Activated CD8-positive, alpha-beta memory T cell treated with anti-CD3 and anti-CD28 coated beads for 36 hours (primary cell): ENCODE measurements around the gene SLC51B. TPM values are rescaled to one million over a fixed set of nuclear protein-coding genes. Genes with fewer than 3 reads are reported as not detected.
"Not testable (repeated sequence)": the region's sequence is repeated elsewhere in the genome, so short reads cannot be mapped to it uniquely, and the experiment has no call there.

Experiments
- CTCF ChIA-PET: fragments of 350-600 bp; sonication (Branson Sonifier 250); formaldehyde crosslinking; loops from one replicate; lab custom pipeline; 2021; ENCODE audit warnings: antibody characterized with exemption; lab: Charles Lee
- POLR2A ChIA-PET: fragments of 350-600 bp; sonication (Branson Sonifier 250); formaldehyde crosslinking; loops from one replicate; lab custom pipeline; 2021; ENCODE audit warnings: antibody characterized with exemption; lab: Charles Lee
- total RNA-seq, 2 experiments: library from RNA; stranded (reverse); gene quantifications; one replicate each; pipeline ENCODE4 v1.2.3, GENCODE V29; 2021

Gene SLC51B
- total RNA-seq, 2 experiments from 2014 or later: not detected

DNA sequence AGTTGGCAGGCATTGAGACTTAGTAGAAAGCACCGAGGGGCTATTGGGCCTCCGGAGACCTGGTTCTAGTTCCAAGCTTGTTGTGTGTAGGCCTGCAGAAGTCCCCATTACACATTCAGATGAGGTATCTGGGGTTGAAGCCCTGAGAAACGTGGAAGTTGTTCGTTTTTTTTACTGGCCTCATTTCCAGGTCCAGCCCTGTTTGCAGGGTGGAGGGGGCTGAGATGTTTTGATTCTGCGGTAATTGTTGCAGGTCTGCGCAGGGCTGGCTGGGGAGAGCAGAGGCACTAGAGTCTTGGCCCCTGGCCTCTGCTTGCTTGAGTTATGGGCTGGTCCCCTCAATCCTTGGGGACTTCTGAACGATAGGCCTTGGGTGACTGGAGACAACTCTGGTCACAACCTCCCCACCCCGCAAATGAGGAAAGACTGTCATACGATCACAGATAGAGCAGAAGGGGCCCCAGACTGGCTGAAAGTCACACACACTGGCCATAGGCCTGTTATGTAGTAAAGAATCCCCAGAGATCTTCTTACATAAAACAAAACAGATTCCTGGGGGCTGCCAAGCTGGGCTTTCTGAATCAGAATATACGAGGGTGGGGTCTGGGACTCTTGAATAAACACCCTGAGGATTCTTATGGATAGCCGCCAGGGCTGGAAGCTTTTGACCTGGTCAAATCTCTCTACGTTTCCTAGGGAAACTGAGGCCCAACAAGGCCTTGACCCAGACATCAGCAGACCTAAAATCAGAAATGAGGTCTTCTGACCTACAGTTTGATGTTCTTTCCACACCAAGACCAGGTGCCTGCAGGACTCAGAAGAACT is 47.0 kb downstream of the SLC51B start:
- POLR2A ChIA-PET: no interaction called here

DNA sequence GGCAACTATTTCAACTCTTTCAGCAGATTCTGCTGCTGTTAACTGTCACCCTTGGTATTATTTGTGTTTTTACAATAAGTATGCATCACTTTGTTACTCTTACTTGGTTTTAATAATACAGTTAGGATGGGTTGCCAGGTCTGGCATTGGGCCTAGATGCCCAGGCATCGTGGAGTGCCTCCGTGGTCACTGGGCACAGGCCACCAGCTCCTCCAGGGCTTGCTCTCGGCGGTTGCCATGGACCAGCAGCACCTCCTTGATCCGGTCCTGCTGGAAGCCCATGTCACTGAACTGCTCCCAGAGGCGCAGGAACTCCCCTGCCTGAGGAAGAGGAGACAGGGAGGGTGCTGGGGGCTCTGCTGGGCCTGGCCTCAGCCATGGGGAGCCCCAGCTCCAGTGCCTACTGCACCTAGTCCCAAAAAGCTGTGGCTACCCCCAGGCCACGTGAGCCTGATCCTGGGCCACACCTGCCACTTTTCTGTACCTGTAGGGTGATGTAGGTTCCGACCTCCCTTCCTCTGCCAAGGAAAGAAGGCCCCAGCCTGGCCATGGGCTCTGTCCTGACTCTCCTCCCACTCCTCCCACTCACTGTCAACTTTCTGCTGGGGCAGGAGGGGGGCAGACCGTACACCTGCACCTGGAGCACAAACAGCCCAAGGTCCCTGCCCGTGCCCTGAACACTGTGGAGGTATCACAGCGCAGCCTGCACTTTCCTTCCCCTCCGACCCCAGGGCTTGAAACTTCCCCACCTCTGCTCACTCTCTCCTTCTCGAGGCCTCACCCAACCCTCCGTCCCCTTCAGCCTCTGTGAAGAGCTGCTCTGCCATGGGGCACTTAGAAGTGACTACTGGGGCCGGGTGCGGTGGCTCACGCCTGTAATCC is 48.0 kb downstream of the SLC51B start:
- CTCF ChIA-PET: no interaction called here
- POLR2A ChIA-PET: no interaction called here

More for the DNA sequence above, 47.0 kb downstream of the SLC51B start:
- CTCF ChIA-PET: no interaction called here

DNA sequence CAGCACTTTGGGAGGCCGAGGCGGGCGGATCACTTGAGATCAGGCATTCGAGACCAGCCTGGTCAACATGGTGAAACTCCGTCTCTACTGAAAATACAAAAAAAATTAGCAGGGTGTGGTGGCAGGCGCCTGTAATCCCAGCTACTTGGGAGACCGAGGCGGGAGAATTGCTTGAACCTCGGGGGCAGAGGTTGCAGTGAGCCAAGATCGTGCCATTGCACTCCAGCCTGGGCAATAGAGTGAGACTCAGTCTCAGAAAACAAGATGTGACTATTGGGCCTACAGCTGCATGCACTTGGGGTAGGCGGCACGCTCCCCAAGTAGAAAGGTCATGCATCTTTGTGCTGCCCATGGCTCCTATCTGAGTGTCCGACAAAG is 48.6 kb downstream of the SLC51B start:
- POLR2A ChIA-PET, CTCF ChIA-PET: not testable (repeated sequence)

DNA sequence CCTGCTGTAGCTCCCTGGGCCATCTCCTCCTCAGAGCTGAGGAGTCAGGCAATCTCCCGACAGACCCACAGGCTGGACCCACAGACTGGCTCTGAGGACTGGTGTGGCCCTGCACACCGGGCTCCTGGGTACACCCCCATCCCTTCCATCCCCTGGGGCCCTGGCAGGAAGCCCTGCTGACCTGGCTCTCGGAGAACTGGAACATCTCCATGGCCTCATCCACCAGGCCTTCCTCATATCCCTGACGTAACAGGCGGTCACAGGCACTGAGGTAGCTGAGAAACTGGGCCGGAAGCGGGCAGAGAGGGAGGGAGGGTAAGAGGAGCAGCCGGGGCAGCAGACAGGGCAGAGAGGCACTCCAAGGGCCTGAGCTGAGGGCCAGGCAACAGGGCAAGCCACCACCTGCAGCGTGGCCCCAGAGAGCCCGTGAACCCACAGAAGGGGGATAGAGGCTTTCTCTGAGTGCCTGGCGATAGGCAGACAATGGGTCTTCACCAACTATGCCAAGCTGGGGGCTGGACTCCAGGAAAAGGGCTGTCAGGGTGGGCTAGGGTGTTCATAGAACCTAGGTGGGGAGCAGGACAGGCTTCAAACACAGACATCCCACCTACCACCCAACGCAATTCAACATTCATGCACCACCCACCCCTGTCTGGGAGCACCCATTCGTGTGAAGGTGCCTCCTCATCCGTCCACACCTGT is 49.3 kb downstream of the SLC51B start:
- CTCF ChIA-PET: no interaction called here
- POLR2A ChIA-PET: no interaction called here

DNA sequence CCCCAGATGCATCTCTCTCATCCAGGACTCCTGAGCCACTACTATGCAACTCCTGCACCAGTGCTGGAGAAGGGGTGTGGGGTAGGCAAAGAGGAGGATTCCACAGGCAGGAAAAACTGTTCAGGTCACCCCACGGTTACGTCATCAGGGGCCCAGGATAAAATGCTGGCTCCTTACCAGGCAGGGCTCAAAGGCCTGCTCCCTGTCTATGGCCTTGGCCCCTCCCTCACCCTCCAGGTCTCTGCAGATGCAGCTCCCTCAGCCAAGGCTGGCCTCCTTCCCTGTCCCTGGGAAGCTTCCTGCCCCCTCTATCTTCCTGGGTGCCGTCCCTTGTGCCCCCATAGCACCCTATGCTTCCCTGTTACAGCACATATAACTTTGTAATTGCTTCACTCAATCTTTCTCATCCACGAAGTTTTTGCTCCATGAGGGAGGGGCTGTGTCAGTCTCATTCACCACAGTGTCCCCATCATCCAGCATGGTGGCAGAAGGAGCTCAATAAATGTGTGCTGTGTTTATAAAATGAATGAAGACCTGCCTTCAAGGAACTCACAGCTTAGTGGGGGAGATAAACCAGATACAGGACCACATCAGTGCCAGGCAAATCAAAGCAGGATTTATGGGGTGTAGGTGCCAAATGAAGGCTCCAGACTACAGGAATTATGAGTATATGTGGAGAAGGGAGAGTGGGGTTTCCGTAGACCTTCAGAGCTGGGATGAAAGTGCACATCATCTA is 50.0 kb downstream of the SLC51B start:
- ChIA-PET POLR2A (no interaction called here), CTCF (no interaction called here)

DNA sequence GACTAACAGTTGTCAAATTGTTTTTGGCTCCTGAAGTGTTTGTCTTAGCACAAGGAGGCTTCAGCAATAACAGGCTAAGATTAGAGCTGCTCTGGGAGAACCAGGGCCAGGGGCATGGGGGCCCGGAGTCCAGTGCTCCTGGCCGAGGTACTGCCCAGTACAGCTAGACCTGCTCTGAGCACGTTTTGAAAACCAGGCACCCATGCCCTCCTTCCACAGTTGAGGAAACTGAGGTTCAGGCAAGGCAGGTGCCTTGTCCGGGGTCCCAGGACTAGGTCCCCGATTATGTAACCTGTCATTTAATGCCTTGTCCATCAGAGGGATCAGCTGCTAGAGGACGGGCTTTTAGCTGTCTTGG is 50.5 kb downstream of the SLC51B start:
- ChIA-PET POLR2A (no interaction called here), CTCF (no interaction called here)

DNA sequence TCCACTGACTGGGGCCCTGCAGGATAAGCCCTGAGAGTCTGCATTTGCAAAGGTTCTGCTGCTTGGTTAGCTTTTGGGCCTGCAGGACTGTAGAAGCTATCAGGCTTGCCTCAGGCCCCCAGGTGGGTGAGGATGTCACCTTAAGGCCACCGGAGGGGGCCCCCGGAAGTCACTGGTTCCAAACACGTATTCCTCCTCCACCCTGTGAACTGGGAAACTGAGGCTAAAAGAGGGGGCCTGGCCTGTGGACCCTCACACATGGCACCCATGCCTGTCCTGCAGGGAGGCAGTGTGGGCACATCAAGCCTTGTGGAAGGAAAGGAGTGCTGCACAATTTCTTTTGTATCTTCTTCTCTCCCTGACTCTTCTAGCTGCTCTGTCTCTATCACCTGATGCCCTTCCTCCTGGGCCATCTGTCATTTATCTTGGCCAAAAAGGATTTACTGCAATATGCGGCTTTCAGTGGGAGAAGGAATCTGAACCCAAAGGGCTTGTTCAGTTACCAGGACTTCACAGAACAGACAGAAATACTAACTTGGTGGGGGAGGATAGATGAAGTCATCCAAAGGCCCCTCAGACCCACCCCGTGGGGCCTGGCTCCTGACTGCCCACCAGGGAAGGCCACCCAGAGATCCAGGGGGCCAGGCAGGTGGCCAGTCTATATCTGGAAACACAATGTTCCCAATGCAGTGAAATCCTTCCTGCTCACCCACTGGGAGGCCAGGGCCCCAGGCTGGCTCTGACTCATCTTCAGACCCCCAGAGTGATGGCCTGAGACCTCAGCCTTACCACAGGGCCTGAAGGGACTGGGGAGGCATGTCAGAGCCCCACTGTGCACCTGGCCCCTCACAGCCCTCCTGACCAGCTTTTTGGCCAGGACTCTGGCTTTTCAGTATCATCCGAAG is 51.5 kb downstream of the SLC51B start:
- POLR2A ChIA-PET: no interaction called here
- CTCF ChIA-PET: no interaction called here

DNA sequence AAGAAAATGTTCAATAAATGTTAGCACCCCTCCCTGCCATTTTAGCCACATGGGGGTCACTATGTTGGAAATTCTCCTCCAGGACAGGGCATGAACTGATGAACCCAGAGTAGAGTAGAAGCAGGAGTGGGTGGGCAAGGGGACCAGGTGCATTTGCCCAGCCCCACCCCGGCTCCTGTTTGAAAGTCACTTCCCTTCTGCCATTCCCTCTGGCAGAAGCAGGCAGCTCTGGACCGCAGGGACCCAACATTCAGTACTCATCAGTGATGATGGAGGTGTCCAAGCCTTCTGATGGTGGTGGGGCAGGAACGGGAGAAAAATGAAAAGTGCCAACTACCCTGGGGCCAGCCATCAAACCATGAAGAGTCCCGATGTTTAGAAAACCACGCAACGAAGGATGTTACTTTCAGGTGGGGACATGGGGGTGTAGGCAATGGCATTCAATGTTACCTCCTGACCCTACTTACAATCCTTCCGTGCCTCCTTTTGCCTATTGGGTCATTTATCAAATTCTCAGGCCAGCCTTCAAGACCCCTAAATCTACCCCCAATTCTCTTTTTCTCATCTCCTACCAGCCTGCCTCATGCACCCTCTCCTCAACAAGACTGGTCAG is 52.6 kb downstream of the SLC51B start:
- POLR2A ChIA-PET: no interaction called here
- CTCF ChIA-PET: no interaction called here

DNA sequence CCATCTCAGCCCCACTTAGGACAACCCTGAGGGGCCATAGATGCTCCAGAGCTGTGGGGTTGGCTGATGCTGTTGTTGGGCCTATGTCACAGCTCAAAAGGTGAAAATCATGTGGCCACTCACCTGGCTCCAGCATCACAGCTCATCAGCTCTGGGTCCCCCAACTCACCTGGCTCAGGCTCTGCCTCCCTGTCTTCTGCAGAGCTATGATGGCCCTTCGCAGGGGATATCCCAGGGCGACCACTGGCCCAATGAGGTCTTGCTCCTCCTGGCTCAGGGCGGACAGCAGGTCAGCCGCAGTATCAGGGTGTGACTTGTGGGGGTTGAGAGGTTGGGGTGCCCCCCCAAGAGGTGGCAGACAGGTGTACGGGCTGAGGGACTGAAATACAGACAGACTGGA is 54.1 kb downstream of the SLC51B start:
- ChIA-PET CTCF (interaction anchor here (0.7 kb wide), 1 partner anchor 69 kb away, joined by 3 read pairs; no protein-coding TSS in a partner anchor), POLR2A (no interaction called here)

DNA sequence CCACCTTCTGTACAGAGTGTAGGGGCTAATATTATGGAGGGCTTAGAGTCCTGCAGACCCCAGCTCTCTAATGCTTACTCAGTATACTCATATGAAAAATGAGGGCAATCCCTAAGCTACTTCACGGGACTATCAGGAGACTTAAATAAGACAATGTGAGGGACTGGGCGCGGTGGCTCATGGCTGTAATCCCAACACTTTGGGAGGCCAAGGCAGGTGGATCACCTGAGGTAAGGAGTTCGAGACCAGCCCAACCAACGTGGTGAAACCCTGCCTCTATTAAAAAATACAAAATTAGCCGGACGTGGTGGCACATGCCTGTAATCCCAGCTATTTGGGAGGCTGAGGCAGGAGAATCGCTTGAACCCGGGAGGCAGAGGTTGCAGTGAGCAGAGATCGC is 54.6 kb downstream of the SLC51B start:
- POLR2A ChIA-PET: not testable (repeated sequence)
- CTCF ChIA-PET: interaction anchor here (0.7 to 2.1 kb wide), 2 partner anchors 45 to 69 kb away, joined by 3 to 15 read pairs; no protein-coding TSS in a partner anchor

DNA sequence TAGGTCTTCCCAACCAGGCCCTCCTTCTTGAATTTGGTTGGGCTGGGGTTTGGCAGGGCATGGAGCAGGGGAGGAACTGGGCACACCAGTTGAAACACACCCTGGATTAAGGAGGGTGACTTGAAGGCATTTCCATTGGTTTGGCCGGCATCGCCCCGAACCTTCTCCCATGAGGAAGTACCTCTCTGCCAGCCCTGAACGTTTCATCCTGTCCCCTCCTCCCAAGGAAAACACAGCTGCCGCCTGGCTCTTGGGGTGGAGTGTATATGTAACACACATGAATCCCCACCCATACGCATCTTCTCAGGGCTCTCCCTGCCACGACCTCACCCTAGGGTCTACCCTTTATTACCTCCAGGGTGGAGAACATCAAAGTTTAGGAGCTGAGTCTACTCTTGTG is 55.3 kb downstream of the SLC51B start:
- ChIA-PET CTCF (interaction anchor here (1.3 to 2.1 kb wide), 4 partner anchors 14 to 64 kb away, joined by 3 to 15 read pairs (median 5); partner anchors contain the start of gene UBAP1L), POLR2A (no interaction called here)

DNA sequence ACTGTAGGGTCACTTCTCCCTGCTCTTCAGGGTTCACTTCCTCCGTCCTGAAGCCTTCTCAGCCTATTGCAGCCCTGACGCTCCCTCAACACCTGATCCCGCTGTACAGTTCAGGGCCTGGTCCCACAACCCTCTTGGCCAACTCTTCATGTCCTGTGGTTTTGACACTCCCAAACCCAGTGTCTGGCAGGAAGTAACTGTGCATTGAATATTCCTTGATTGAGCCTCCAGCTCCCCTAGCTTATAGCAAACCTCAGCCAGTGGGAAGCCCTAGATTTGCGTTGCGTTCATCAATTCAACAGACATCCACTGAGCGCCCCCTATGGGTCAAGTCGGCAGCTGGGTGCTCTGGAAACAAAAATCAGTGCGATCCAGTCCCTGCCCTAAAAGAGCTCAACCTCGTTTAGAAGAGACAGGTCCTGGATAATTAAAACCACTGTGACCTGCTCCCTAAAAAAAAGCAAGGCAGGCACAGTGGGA is 56.3 kb downstream of the SLC51B start:
- POLR2A ChIA-PET: interaction anchor here (0.5 kb wide), 1 partner anchor 1170 kb away, joined by 5 read pairs; no protein-coding TSS in a partner anchor
- CTCF ChIA-PET: interaction anchor here (0.6 to 2.1 kb wide), 9 partner anchors 13 to 369 kb away, joined by 3 to 15 read pairs (median 4); partner anchors contain the start of gene UBAP1L

DNA sequence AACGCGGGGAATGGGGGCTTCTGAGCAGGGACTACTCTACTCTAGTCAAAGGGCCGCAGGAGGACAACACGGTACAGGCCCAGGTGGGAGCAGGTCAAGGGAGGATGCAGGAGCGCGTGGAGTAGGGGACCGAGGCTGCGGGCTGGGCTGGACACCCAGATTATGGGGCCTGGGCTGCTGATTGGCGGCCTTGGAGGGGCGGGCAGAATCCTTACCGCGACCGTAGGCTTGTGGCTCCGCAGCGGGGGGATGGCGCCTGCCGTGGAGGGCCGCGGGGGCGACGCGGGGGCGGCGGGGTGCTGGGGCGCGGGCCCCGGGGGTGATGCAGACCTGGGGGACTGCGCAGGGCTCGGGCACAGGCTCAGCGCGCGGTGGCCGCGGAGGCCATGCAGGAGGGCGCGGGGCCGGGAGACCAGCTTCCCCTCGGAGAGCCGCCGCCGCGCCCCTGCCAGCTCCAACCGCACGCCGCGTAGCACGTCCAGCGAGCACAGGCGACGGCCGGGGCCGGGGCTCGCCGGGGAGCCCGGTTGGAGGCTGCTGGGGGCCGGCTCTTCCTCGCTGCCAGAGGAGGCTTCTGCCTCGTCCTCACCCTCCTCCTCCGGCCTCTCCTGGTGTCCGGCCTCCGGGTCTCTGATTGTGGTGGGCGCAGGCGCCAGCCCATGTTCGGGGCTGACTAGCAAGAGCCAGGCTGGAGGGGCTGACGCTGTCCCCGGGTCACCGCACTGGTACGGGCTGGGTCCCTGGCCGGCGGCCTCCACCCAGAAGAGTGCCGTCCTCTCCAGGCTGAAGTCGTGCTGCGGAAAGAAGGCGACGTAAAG is 56.9 kb downstream of the SLC51B start:
- ChIA-PET POLR2A (interaction anchor here (0.5 kb wide), 1 partner anchor 1170 kb away, joined by 5 read pairs; no protein-coding TSS in a partner anchor), CTCF (interaction anchor here (0.6 to 2.1 kb wide), 8 partner anchors 12 to 370 kb away, joined by 3 to 15 read pairs (median 4); partner anchors contain the start of gene UBAP1L)

DNA sequence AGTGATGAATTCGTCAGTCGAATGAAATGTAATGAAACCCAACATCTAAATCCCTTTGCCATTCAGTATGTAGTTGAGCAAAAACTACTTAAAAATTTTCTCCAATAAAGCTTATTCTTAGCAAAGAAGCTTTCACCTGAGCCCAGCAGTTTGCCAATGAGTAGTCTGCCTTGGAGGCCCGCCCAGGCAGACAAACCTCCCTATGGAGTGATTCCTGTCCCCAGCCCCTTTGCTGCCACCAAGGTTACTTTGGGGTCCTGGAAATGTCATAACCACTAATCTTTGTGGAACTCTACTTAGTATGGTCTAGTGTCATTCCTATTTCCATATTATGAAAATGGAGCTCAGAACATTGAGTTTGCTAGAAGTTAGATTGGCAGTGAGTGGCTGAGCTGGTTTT is 57.7 kb downstream of the SLC51B start:
- ChIA-PET CTCF (no interaction called here), POLR2A (no interaction called here)
